Urinary bladder (tissue), 4 donors: ENCODE data around the gene SKAP2. TPM values are rescaled to one million over a fixed set of nuclear protein-coding genes. Genes with fewer than 3 reads are reported as not detected.

Experiments
- DNase-seq: peaks from one replicate; pipeline ENCODE4 v3.0.0-alpha.2; 2015; ENCODE audit errors: extremely low spot score
- H3K27ac ChIP-seq: one replicate; pipeline ENCODE4 v1.5.1; 2013; ENCODE audit warnings: low read depth, mild to moderate bottlenecking, moderate library complexity
- H3K36me3 ChIP-seq: one replicate; pipeline ENCODE4 v1.6.1; 2013; ENCODE audit warnings: mild to moderate bottlenecking, moderate library complexity; ENCODE audit not compliant: insufficient read depth
- H3K4me1 ChIP-seq: one replicate; pipeline ENCODE4 v1.6.1; 2013; ENCODE audit warnings: mild to moderate bottlenecking, moderate library complexity; ENCODE audit not compliant: insufficient read depth
- H3K4me3 ChIP-seq: one replicate; pipeline ENCODE4 v1.5.1; 2013; ENCODE audit warnings: low read depth, low read length
- WGBS: extraction: QIAGEN DNeasy Blood & Tissue Kit; methylation state at CpG from one replicate; pipeline ENCODE4 v1.1.7; 2013; 5-methylcytosine and 5-hydroxymethylcytosine counted together
- polyA plus RNA-seq: library from polyadenylated mRNA; stranded (reverse); fragments of 200-250 nt; gene quantifications from one replicate; pipeline ENCODE4 v1.2.3, GENCODE V29; 2013
- total RNA-seq: library from RNA; depleted of rRNA; stranded (reverse); fragments of >200 nt; gene quantifications from one replicate; pipeline ENCODE4 v1.2.3, GENCODE V29; 2014
- donor health status: healthy with polysubstance abuse.
- donor health status: healthy.

SKAP2 gene
- total and polyA plus RNA-seq, 2 donors = 22.0 to 27.2 TPM

GRCh38 chr7:26655781-26656180 is 208.6 kb downstream of the SKAP2 start:
- Histone ChIP-seq H3K36me3 (no peaks in the 10 kb centered on the region), H3K4me3 (no peak overlapping the region), H3K4me1 (no peaks in the 10 kb centered on the region), H3K27ac (no peak overlapping the region)
- no peak for DNase-seq
- WGBS = 63% methylated on average over 2 of the region's 2 CpGs

DNA sequence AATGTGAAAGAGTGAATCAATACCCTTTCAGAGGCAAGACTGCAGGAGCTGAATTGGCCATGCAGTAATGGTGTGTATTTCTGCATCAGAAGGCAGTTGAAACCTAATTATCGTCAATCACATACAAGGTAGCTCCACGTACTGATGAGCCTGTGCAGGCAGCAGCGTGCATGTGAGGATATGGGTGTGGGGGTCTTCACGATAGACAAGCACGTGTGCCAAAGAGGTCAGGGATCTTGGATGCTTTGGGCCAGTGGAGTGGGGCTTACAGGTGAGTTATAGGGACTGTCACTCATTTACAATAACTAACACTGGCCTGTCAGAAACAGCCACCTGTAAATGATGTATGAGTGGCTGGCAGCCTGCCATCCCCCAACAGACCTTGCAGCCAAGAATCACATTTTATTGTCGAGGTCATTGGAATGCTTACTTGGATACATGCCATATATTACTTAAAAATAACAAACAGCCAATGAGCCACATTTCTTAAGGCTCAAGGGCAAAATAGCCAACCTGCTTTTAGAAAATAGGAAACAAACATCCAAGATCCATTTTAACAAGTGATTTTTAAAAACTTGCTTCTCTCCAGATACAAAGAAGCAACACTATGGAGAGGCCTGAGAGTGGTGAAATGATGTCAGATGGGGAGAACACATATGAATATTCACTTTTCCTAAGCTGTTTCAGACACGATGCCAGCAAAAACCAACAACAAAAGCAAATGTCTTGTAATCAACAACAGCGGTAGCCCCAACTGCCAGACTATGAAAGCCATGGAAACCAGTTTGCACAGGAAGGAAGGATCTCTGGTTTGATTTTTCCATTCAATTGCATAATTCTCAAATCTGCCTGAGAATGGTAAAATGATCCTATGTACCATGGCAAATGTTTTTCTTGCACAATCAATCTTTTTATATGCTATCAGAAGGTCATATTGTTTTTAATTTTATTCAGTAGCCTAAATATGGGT is 210.7 kb downstream of the SKAP2 start:
- no peaks in the 10 kb centered on the region for H3K4me1 ChIP-seq
- DNase-seq = no peak
- WGBS = 60% methylated on average over 8 of the region's 8 CpGs

GRCh38 chr7:26652401-26653100 is 211.8 kb downstream of the SKAP2 start:
- 80% methylated on average over 8 of the region's 8 CpGs for WGBS
- no peaks in the 10 kb centered on the region for H3K36me3 ChIP-seq
- H3K27ac ChIP-seq = no peak overlapping the region
- H3K4me3 ChIP-seq = no peak overlapping the region
- no peaks in the 10 kb centered on the region for H3K4me1 ChIP-seq
- DNase-seq = no peak

More for the DNA sequence above, 210.7 kb downstream of the SKAP2 start:
- H3K27ac ChIP-seq = no peak overlapping the region
- no peaks in the 10 kb centered on the region for H3K36me3 ChIP-seq
- no peak overlapping the region for H3K4me3 ChIP-seq

DNA sequence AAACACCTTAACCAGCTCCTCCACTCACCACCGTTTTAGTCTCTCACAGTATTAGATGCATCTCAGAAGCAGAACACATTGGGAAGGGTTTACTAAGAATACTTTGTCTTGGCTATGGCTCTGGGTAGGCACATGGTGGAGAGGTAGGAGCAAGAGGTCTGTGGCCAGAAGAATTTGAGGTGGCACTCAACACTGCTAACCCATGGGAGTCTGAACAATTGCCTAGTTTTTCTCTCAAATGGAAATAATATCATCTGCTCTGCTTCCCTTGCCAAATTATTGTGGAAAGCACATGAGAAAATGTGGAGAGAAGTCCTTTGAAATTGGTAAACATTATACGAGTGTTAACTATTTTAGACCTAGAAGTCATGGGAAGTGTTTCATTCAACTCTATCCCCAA is 214.3 kb downstream of the SKAP2 start:
- no peak overlapping the region for H3K27ac ChIP-seq
- H3K36me3 ChIP-seq = no peaks in the 10 kb centered on the region
- no peak overlapping the region for H3K4me3 ChIP-seq
- 77% methylated on average over 2 of the region's 2 CpGs for WGBS
- no peak for DNase-seq
- H3K4me1 ChIP-seq = no peaks in the 10 kb centered on the region

GRCh38 chr7:26649388-26649787 is 215.0 kb downstream of the SKAP2 start:
- WGBS = 92% methylated on average over 3 of the region's 3 CpGs
- no peaks in the 10 kb centered on the region for H3K4me1 ChIP-seq
- DNase-seq = no peak
- no peak overlapping the region for H3K27ac ChIP-seq
- H3K4me3 ChIP-seq = no peak overlapping the region
- no peaks in the 10 kb centered on the region for H3K36me3 ChIP-seq

DNA sequence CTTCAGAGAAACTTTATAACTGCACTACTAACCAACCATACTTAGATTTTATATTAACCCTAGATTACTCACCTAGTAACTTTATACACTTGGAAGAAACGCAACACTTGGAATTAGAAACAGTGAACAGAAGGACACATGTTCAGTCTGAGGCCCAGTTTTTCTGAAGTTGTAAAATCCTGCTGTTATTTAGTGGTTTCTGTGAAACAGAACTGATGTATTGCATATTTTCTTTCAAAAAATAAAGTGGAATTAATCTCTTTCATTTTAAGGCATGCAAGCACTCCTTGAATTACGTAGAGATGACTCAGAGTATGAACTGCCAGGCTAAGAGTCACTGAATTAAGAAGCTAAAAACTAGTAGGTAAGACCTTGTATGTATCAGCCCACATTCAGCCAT is 215.8 kb downstream of the SKAP2 start:
- H3K4me1 ChIP-seq = no peaks in the 10 kb centered on the region
- DNase-seq = no peak
- no peak overlapping the region for H3K27ac ChIP-seq
- 73% methylated on average over 2 of the region's 2 CpGs for WGBS
- H3K4me3 ChIP-seq = no peak overlapping the region
- H3K36me3 ChIP-seq = no peaks in the 10 kb centered on the region

GRCh38 chr7:26646336-26647048 is 217.9 kb downstream of the SKAP2 start:
- no peak for DNase-seq
- Histone ChIP-seq H3K27ac (no peak overlapping the region), H3K4me1 (no peaks in the 10 kb centered on the region), H3K36me3 (no peaks in the 10 kb centered on the region), H3K4me3 (no peak overlapping the region)
- 63% methylated on average over 7 of the region's 7 CpGs for WGBS

DNA sequence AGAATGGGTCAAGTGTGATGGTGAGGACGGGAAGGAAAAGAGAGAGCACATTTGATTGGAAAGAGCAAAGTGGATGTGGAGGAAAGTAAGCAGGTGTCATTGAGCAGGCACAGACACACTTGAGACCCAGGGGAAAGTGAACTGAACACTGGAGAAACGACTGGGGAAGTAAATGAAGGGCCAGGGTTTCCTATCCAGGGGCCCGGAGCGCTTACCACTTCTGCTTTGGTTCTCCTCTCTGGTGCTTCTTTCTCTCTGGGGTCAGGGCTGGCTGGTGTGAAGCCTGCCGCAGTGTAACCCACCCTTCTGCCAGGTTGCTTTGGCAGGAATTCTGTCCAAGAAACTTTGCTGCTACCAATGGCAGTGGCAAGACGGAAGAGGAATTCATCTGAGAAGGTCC is 219.3 kb downstream of the SKAP2 start:
- H3K4me1 ChIP-seq = no peaks in the 10 kb centered on the region
- no peak for DNase-seq
- H3K27ac ChIP-seq = no peak overlapping the region
- 76% methylated on average over 6 of the region's 6 CpGs for WGBS
- H3K36me3 ChIP-seq = no peaks in the 10 kb centered on the region
- H3K4me3 ChIP-seq = no peak overlapping the region

DNA sequence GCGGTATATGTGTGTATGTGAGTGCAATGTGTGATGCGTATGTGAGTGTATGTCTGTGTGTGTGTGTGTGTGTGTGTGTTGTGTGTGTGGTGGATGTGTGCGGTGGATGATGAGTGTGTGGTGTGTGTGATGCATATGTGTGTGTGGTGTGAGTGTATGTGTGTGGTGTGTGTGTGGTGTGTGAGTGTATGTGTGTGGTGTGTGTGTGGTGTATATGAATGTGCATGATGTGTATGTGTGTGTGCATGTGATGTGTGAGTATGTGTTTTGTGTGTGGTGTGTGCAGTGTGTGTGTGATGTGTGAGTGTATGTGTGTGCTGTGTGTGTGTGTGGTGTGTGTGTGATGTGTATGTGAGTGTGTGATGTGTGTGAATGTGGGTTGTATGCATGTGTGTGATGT is 222.0 kb downstream of the SKAP2 start:
- DNase-seq = no peak
- no peak overlapping the region for H3K27ac ChIP-seq
- H3K4me1 ChIP-seq = no peaks in the 10 kb centered on the region
- H3K36me3 ChIP-seq = no peaks in the 10 kb centered on the region
- over 99% methylated on average over 3 of the region's 3 CpGs for WGBS
- no peak overlapping the region for H3K4me3 ChIP-seq

- H3K4me1 ChIP-seq = no peaks in the 10 kb centered on the region
- DNase-seq = no peak
- no peaks in the 10 kb centered on the region for H3K36me3 ChIP-seq
- no peak overlapping the region for H3K4me3 ChIP-seq
- WGBS = 97% methylated on average over 5 of the region's 5 CpGs
- no peak overlapping the region for H3K27ac ChIP-seq
These were observed 224.7 kb downstream of the SKAP2 start for GRCh38 chr7:26639695-26640094.

DNA sequence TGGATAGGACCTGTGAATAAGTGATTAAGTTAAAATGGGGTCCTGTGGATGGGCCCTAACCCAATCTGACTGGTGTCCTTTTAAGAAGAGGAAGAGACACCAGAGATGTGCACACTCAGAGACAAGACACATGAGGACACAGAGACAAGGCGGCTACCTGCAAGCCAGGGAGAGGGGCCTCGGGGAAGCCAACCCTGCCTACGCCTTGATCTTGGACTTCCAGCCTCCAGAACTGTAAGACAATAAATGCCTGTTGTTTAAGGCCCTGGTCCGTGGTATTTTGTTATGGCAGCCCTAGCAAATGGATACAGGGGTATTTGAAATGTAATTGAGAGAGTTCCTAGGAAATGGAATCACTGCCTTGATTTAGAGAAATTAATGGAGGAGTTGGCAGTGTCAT is 225.3 kb downstream of the SKAP2 start:
- WGBS = 97% methylated on average over 4 of the region's 4 CpGs
- Histone ChIP-seq H3K4me1 (no peaks in the 10 kb centered on the region), H3K27ac (no peak overlapping the region), H3K4me3 (no peak overlapping the region), H3K36me3 (no peaks in the 10 kb centered on the region)
- DNase-seq = no peak

- Histone ChIP-seq H3K36me3 (no peaks in the 10 kb centered on the region), H3K4me1 (no peaks in the 10 kb centered on the region), H3K27ac (no peak overlapping the region), H3K4me3 (no peak overlapping the region)
- no peak for DNase-seq
- WGBS = 78% methylated on average over 14 of the region's 14 CpGs
These were observed 226.2 kb downstream of the SKAP2 start for GRCh38 chr7:26638140-26638539.

DNA sequence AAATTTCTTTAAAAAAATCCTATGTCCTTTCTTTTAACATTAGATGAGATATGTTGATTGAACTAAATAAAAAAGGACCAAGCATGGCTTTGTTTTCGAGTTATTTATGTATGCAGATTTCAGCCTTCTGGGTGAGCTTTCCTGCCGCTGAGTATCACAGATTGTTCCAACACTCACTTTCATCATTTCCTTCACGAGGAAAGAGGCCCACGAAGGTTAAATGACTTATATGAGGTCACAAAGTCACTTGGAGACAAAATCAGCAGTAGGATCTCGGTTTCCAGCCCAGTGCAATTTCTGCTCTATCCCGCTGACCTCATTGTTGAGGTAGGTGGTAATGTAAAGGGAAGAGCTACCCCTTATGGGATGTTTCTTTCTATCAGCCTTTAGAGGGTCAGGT is 226.8 kb downstream of the SKAP2 start:
- Histone ChIP-seq H3K27ac (no peak overlapping the region), H3K4me3 (no peak overlapping the region), H3K4me1 (no peaks in the 10 kb centered on the region), H3K36me3 (no peaks in the 10 kb centered on the region)
- 73% methylated on average over 6 of the region's 6 CpGs for WGBS
- DNase-seq = no peak
